GM10847 (cell line): ENCODE results near the gene FOXJ3.

Experiments used
- POLR2A ChIP-seq: IDR thresholded peaks from 2 replicates; pipeline ENCODE4 v1.6.1; 2011; ENCODE audit not compliant: insufficient read length; ENCODE audit errors: extremely low read depth

FOXJ3 gene

DNA sequence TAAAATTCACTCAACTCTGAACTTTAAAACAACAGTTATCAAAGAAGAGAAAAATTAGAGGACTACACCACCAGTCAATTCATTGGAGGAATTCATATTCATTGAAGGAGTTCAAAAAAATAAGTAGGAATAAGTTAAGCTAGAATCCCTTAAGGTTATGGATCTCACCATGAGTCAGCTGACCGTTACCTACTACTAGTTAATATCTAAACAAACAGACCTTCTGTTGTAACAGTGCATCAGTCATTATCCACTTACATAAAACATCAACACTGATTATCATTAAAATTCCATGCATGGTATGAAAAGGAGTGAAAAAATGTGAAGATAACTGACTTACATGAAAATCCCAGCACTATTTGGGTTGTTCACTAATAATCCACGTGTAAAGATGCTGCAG, 44.9 kb downstream of the FOXJ3 start:
- TF ChIP-seq POLR2A = no peak

DNA sequence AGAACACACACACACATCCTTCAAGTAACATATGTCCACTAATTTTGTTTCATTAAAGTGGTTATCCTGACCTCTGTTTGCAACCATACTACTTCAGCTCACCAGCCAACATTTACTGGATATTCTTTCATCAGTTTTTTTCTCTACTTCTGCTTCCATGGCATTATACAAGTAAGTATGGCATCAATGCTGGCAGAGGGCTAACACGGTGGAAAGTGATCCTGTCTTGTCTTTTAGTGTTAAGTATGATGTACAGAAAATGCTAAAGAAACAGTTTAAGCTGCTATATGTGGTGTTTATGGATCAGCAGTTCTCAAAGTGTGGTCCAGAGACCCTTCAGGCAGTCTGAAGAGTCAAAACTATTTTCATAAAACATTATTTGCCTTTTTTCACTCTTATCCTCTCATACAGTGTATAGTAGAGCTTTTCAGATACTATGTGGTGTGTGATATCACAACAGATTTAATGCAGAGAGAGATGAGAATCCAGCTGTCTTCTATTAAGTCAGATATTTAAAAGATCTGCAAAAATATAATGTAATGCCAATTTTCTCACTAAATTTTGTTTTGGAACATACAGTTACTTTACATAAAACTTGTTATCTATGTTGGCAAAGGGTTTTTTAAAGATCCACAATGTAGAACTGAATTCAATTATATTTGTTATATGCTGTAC, 46.6 kb downstream of the FOXJ3 start:
- no peak for TF ChIP-seq POLR2A

DNA sequence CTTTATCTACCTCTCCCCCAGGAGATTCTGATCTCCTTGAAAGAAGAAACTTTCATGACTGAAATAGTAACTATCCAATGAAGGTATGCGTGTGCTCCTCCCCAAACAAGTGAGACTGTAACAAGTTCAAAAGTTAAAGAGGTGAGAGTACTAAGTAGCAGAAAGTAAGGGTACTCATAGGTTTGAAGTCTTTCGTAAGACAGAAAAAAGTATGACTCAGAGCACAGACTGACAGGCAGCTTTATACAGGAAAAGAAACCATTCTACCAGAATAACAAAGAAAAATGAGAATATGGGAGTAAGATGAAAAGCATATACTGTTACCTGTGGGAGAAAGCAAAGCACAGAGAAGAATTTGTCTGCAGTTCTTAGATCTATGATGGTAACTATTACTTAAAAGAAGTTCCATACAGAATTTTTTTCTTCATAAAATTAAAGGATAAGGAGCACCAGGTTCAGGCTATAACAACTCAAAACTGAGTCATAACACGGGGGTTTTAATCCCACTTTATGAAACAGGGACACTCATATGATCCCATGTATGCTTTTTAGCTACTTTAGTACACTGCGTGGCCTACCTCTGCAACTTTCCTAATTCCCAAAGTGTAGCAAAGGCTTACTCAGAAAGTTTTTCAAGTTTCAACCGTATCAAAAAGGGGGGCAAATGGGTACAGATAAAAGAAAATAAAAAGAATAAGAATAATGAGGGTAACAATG, 52.0 kb downstream of the FOXJ3 start:
- no peak for TF ChIP-seq POLR2A

DNA sequence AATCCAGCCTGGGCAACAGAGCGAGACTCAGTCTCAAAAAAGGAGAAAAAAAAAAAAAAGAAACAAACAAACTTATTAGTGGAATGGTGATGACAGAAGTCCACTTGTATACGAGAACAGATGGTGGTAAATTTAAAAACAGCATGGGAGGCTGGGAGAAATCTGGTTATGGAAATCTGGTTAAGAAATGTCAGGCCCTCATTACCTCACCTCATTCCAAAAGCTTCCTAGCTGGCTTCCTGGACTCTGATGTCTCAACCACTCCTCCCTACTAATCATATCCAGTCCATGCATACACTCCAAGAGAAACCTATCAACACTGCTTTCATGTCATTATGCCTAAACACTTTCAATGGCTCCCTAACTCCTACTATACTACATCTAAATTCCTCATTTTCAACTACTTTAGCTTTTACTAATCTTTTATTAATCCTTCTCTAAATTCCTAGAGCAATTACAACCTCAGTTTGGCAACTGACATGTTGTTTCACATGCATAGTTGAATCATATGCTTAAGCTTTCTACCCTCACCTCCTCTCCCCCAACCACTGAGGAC, 52.9 kb downstream of the FOXJ3 start:
- no peak for TF ChIP-seq POLR2A

DNA sequence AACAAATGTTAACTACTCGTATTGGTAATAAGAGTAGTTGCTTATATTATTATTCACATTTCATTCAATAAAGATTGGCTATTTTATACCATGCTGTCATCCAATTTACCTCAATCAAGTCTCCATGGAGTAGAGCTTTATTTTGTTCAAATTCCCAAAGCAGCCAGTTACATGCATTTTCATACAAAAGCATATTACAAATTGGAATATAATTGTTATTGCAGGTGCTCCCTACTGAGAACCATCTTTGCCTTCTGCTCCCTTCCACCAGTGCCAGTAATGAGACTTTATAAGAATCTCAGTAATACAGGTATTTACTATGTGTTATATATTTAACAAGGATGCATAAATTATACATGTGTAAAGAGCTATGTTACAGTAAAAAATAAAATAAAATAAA, 54.2 kb downstream of the FOXJ3 start:
- TF ChIP-seq POLR2A = no peak

DNA sequence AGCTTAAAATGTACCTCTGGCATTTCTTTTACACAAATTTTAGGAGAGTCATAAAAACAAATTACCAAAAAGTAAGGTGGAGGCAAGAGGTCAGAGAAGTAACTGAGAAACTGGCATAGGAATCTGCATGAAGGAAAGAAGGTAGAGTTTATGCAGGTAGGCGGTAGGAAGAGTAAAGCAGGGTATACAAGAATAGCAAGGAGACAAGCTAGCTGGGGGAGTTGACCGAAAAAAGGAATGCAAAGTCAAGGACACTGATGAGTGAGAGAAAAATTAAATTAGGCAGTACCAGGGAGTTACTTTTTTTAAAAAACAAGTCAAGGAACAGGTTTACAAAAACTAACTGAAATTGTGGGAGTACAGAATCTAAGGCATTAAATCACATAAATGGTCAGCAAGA, 56.0 kb downstream of the FOXJ3 start:
- TF ChIP-seq POLR2A = no peak

DNA sequence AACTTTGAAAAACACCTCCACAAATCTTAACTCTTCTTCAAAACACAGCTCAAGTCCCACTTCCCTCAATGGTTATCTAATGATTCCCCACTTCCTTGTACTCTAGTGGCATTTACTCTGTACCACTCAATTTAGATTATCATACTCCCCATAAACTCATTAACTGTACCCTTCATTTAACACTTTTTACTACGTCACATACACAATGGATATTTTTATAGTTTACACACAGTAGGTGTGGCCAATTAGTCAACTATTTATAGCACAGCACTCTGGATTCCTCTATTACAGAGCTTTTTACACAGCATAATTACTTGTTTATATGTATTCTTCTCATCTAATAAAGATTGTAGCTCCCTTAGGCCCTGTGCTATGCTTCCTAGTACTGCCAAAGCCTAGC, 62.1 kb downstream of the FOXJ3 start:
- no peak for TF ChIP-seq POLR2A

DNA sequence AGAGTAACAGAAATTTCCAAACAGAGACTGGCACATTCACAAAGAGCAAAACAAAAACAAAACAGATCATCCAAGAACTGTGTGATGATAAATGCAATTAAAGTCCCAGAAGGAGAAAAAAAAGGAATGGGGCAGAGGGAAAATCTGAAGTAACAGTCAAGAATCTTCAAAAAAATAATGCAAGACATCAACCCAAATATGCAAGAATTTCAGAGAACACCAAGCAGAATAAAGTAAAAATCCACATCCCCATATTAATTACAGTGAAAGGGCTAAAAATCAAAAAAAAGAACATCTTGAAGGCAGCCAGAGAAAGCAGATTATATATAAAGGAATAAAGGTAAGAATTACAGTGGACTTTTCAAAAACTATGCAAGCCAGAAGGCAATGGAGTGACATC, 67.1 kb downstream of the FOXJ3 start:
- TF ChIP-seq POLR2A = no peak

DNA sequence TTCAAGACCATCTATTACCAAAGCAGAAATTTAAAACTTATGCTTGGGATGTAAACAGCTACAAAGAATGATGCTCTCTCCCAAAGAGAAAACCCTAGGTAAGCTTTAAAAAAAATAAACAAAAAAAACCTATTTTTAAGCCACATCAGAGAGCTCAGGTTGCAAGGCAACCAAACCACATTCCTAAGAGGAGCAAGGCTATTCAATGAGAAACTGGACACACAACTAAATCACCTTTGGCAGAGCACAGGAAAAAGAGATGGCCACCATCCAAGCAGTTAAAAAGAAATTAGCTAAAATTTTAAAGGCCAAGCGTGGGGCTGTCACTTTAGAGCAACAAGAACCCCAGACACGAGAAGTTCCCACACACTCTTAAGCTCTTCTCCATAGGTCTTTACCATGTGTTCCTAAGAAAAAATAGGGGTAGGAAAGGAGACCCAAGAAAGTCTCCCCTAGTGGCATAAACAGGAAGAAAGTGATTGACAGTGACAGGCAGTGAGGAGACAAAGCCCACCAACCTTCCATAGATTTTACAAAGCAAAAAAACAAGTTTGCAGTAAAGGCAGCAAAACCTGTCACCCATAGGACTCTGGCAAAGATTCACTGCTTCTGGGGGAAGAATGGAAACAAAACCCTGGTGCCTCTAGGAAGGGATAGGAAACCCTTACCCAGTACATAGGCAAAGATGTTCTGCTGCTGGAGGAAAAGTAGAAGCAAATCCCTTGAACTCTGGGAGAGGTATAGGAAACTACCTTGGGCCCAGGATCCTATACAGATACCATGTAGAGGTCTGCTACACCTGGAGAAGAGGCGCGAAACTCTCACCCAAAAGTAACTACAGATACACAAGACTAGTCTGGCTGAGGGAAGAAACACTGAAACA, 68.5 kb downstream of the FOXJ3 start:
- no peak for TF ChIP-seq POLR2A

DNA sequence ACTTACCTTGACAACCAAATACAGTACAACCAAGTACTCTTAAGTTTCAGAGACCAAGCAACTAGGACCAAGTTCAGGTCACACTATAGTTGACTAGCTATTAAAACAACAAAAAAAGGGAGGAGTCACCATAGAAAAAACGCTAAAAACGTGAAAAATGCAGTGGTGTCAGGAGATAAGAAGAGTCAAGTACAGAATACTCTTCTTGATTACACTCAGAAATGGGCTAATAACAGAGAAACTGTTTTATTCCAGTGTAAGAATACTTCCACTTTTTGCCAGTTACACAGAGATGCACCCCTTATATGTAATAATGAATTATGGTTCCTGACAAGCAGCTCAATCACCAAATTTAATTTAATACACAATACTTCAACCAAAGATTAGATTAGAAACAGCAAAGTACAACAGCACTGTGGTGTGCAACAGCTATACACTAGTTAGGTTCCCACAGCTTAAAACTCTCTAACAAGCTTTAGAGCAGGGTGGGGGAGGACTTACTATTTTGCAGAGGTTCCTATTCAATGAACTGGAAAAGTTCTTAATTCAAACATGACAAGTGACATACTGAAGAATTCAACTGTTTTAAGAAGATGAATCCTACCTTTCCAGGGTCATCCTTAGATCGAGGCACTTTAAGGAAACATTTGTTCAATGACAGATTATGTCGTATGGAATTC, 70.4 kb downstream of the FOXJ3 start:
- TF ChIP-seq POLR2A = no peak

DNA sequence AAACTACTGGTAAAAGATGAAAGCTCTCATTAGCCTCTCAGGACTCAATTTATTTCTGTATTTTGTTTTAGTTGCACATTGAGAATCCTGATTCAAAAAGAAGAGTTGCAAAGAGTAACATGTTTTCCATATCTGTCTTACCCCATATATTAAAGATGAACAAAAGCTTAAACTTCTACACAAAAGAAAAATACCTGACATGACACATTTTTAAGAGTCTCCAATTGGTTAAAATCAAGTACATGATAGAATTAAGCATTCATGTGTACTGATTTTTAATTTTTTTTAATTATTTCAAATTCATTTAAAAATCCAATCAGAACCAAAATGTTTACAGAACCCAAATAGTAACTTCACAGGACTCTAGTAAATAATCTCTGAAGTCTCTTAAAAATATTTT, 72.0 kb downstream of the FOXJ3 start:
- TF ChIP-seq POLR2A = no peak

DNA sequence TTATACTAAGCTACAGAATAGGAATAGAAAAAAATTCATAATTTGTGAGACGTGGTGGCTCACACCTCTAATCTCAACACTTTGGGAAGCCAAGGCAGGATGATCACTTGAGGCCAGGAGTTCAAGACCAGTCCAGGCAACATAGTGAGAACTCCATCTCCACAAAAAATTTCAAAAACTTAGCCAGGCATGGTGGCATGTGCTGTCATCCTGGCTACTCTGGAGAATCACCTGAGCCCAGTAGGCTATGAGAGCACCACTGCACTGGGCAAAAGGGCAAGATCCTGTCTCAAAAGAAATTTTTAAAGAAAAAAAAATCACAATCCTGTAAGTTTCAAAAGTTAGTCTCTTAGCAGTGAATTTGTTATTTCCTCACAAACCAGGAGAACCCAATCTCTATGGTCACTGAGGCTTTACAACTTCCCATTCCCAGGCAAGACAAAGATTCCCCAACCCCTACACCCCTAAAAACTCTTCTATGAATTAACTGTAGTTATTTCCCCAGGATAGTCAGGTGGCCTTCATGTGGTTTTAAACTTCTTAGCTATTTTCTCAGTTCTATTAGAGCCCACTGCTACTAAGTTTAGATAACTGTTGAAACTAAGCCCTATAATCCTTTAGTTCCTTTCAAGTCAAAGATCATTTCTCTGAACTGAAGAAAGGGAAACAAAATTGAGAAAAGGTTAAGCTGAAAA, 74.5 kb downstream of the FOXJ3 start:
- TF ChIP-seq POLR2A = no peak

DNA sequence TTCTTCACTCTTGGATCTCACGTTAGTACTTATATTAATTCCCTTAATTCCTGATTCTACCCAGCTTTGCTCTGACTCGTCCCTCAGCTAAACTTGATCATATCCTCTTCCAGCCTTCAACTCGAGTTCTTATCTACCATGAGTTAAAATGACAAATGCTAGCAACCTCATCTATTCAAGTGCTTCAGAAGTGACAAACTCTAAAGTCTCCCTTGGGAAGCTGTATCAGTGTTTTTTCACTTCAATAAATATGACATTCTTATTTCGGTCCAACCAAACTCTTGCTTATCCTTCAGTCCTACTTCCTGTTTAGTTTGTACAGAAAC, 75.3 kb downstream of the FOXJ3 start:
- TF ChIP-seq POLR2A = no peak

DNA sequence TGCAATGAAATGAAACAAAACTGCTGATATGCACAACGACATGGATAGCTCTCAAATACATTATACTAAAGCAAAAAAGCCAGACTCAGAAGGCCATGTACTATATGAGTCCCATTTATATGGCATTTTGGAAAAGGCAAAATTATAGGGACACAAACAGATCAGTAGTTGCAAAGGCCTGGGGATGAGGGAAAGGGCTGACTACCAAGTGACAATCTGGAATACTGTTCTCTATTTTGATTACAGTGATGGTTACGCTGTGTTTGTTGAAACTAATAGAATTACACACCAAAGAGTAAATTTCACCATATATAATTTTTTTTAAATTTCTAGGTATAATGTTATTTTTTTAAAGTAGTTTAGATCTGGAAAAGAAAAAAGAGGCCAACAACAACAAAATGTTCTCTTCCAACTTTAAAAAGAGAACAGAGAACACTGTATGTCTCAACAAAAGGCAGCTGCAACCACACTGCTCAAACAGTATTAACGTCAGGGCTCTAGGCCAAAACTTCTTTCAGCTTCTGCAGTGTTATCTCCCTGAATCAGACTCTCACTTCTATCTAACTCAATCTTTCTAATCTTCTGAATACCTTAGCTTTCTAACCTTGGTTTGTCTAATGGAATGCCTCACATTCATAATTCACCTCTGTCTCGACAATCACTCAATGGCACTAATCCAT, 75.8 kb downstream of the FOXJ3 start:
- no peak for TF ChIP-seq POLR2A
